G401.6 (cell line): ENCODE data around the gene EIF5A.

ENCODE experiments used
- FAIRE-seq: peaks from 2 replicates; lab custom pipeline; 2012; peaks lifted over from hg19 to GRCh38; lab: Jason Lieb, UNC

The EIF5A gene

DNA sequence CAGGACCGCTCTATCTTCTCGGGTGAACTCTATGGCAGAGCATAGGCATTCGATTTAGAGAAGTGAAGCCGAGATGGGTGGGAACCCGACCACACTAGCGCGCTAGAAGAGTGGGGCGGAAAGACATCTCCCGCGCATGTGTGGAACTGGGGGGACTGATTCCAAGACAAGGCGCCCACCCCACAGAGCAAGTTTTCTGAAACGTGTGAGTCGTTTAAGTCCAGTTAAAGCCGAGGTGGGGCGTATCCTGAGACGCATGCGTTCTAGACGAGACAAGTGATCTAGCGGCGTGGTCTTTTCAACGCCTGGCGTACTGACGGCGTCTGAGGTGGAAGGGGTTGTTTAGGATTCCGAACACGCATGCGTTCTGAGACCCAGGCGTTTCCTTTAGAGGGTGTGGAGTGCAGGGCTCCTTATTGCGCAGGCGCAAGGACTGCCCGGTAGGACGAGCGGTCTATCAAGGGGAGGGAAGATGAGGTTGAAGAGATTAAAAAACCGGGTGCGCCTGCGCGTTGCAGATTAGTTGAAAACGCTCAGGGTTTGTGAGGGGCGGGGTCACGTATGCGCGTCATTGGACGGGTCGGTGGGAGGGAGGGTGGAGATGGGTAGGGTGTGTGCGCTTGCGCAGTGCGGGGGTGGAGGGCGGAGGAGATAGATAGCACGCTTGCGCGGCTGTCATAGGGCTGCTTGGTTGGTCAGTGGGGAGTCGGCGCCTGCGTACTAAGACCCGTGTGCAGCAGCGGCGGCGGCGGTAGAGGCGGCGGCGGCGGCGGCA, at the start of gene EIF5A:
TSS of gene EIF5A (plus strand) at position 718 of the 775 bp plus-strand sequence. CDS start 2,008 bp downstream, outside the sequence.
- peak; percentile 100 for FAIRE-seq

DNA sequence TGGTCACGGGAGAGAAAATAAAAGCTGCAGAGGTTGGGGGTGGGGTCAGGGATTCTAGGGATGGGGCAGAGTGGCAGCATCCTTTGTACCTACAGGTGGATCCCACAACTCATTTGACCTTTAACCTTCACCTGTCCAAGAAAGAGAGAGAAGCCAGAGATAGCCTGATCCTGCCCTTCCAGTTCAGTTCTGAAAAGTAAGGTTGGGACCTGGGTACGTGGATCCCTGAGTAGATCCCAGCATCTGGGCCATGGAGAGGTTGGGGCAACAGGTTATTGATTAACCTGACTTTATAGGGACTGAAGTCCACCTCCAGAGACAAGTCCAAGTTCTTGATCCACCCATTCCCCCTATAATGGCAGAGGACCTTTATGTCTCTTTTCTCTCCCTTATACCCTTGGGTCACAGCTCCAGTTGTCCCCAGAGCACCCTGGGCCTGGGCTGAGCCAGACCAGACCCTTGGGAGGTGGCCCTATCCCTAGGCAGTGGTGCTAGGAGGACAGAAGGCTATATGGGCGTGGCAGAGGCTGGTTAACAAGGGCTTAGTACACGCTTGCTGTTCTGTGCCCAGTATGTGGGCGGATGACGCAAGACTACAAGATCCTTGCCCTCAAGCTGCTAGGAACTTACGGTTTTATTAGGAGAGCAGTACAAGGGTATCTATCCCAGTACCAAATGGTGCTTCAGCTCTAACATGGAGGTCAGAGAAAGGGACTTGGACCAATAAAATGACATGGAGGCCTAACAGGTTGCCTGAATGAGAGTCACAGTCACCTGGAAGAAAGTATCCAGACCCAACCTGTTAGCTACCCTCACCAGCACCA, 48.5 kb upstream of the EIF5A start:
- no peak for FAIRE-seq

DNA sequence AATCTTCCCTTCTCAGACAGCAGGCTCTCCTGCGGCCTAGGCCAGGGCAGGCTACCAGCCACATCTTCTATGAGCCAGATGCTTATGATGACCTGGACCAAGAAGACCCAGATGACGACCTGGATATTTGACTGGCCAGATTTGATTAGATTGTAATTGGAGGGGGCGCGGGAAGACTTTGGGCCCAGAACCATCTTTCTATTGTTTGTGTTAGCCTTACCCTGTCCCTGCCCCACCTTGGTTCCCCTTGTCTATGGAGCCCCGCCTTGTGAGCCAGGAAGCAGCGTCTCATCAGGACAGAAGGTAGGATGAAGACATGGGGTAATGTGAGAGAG, 47.9 kb upstream of the EIF5A start:
- no peak for FAIRE-seq

DNA sequence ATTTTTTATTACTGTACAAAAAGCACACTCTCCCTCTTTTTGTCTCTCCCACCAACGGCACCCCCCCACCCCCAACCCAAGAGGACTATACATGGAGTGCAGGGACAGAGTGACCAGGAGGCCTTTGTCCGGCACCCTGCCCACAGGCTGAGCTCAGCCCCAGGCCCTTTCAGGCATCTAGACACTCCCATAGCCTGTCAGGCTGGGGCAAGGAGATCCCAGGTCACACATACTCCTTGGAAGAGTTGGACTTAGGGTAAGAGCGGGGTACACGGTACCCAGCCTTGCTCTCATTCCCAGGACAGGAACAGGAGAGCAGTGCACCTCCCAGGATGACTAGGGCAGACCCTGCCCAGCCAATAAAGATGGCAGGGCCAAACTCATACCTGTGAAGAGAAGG, 47.3 kb upstream of the EIF5A start:
- FAIRE-seq = no peak

DNA sequence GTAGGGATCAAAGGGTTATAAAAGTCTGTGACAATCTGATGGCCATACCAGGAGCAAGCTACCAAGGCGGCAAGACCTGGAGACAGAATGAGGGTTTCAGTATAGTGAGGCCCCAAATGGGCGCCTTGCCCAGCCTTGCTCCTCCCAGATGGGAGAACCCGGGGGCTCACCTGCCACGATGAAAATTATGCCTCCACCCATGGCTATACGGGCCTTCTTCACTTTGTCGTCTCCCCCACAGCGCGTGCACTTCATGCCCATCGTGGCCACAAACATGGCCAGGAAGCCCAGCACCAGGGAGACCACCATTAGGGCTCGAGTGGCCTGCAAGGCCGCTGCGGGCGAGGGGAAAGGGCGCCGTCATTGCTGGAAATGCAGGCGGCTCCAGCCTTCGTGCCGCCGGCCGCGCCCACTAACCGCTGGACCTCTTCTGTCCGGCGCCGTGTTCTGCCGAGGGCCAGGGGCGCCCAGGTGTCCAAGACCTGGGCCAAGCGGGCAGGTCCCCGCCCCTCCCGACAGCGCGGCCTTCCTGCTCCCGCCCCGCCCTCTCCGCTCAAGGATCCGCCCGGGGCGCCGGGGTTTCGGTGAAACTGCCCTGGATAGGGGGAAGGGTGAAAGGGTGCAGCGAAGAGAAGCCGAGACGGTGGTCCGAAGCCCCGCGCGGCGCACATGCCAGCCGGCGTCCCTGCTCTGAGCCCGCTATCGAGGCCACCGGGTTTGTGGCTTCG, 46.6 kb upstream of the EIF5A start:
- FAIRE-seq = no peak

DNA sequence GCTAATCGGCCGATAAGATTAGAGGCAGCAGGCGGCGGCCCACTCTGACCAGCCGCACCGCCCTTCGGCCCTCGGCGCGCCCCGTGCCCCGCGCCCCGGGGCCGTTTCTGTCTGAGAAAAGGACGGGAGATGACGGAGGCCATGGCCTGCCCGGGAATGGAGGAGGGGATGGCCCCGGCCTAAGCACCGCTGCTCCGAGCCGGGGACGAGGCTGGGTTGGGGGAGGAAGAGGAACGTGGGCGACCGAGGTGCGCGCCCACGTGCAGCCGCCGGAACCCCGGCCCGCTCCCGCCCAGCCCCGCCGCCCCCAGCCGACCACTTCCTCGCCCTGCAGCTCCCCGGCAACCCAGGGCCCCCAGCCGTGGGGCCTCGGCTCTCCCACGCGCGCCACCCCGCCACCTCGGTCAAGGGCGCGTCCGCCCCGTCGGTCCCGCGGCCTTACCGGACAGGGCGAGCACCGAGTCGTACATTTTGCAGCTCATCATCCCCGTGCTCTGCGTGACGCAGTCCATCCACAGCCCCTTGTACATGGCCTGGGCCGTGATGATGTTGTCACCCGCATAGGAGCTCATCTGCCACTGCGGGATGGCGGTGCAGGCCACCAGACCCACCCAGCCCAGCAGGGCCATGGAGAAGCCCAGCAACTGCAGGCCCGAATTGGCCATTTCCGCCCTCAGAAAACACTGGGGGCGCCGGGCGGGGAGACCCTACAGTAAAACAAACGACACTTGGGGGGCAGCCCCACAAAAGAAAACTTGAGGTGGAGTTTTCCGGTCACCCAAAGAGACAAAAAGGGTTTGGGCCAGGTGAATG, 45.8 kb upstream of the EIF5A start:
- no peak for FAIRE-seq

DNA sequence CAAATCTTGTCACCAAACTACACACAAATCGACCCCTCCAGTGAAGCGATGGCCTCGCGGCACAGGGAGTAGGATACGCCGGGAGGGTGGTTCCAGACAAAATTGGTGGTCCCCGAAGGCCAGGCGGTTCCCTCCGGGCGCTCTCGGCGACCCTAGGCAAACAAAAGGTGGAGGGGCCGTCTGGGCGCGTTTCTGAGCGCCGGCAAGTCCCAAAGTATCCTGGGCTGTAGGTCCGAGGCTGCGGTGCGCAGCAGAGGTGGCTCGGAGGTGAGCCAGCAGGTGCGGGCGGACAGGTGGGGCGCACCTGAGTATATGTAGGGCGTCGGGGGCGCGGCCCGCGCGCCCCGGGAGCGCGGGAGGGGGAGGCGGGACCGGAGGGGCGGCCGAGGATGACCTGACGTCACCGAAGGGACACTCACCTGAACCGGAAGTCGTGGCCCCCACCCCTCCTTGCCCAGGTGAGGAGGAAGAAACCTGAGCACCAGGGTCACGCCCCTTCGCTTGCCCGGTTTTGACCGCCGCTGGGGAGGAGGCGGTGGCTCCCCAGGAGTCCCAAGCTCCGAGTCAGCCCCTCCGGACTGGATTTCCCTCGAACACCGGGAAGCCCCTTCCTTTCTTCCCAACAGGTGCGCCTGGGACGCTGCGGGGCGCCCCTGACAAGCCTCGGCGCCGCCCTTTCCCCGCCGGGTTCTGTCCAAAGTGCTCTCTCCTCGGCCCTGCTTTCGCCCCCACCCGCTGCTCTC, 45.1 kb upstream of the EIF5A start, which contains the start of gene CLDN7:
TSS of gene CLDN7 (minus strand) at position 287 of the 743 bp plus-strand sequence. CDS start 435 bp downstream, outside the sequence.
- FAIRE-seq = no peak

DNA sequence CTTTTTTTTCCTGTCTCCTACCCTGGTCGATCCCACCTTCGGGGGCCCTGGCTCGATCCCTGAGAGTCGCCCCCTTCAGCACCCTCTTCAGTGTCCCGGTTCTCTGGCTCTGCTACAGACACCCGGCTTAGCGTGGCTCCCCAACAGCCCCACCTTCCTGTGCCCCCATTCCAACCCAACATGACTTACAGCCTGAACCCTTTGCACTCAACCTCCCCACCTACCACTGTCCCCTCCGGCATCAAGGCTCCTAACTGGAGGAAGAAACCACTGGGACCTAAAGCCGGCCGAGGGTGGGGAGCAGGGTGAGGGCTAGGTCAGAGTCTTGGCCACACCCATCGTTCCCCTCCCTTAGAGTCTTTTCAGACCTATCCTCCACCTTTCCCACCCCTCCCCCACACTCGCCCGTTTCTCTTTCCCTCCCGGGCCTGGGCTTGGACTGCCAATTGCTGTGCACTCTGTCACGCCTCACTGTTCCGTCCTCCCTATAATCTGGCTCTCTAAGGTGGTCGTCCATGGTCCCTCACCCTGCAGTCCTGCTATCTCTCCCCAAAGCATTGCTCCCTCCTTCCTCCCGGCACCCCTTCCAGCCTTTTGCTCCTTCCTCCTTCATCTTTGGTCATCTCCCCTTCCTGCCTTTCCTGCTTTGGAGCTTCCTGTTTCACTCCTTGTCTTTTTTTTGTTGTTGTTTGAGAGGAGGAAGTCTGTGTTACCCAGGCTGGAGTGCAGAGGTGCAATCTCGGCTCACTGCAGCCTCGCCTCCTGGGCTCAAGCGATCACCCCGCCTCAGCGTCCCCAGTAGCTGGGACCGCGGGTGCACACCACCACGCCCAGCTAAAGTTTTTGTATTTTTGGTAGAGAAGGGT, 44.3 kb upstream of the EIF5A start:
- no peak for FAIRE-seq

DNA sequence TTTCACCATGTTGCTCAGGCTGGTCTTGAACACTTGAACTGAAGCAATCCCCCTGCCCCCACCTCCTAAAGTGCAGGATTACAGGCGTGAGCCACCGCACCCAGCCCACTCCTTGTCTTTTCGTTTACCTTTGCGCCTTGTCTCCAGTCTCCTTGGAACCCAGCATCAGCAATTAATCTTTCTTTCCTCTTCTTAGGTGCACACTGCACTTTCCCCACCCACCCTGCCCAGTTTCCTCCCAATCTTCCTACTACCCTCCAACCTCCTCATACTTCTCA, 43.7 kb upstream of the EIF5A start:
- no peak for FAIRE-seq

DNA sequence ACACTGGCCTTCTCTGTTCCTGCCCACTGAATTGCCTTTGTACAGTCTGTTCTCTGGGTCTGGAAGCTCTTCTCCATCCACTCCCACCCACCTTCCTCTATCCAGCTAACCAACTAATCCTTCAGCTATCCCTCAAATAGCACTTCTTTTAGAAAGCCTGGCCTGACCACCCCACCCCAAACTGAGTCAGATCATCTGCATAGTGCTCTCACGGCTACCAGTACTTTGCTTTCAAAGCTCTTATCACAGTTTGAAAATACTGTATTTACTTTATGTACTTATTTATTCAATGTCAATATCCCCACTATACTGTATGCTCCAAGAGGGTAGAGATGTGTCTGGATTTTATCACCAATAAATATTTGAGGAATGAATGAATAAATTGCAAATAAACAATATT, 40.6 kb upstream of the EIF5A start:
- FAIRE-seq = no peak

DNA sequence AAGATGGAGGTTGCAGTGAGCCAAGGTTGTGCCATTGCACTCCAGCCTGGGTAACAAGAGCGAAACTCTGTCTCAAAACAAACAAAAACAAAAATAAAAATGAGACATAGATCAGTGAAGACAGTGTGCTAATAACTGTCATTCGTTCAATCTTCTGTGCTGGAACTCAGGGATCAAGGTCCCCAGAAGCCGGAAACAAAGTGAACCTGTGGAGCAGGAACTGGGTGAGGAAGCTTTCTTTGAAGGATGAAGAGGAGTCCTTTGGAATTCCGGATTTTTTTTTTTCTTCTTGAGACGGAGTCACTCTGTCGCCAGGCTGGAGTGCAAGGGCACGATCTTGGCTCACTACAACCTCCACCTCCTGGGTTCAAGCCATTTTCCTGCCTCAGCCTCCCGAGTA, 28.0 kb upstream of the EIF5A start:
- FAIRE-seq = no peak

DNA sequence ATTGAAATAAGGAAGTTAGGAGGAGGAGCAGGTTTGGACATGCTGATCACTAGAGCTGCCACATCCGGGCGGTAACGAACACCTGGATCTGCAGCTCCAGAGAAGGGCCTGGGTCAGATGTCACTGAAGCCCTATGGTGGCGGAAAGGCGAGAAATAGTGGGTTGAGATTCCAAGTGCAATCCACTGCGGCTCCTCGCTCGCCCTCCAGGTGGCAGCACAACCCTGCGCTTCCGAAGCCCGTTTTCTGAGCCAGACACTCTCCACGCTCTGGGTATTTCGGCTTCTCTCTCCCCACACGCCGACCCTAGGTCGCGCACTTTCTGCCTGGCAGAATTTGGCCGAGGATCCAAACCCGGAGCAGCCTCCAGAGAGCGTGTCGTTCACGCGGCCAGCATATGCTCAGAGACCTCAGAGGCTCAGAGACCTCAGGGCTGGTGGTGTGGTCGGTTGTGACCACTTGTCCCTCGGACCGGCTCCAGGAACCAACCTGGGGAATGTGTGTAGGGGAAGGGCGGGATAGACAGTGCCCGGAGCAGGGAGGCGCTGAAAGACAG, 26.8 kb upstream of the EIF5A start:
- peak; percentile 87 for FAIRE-seq

DNA sequence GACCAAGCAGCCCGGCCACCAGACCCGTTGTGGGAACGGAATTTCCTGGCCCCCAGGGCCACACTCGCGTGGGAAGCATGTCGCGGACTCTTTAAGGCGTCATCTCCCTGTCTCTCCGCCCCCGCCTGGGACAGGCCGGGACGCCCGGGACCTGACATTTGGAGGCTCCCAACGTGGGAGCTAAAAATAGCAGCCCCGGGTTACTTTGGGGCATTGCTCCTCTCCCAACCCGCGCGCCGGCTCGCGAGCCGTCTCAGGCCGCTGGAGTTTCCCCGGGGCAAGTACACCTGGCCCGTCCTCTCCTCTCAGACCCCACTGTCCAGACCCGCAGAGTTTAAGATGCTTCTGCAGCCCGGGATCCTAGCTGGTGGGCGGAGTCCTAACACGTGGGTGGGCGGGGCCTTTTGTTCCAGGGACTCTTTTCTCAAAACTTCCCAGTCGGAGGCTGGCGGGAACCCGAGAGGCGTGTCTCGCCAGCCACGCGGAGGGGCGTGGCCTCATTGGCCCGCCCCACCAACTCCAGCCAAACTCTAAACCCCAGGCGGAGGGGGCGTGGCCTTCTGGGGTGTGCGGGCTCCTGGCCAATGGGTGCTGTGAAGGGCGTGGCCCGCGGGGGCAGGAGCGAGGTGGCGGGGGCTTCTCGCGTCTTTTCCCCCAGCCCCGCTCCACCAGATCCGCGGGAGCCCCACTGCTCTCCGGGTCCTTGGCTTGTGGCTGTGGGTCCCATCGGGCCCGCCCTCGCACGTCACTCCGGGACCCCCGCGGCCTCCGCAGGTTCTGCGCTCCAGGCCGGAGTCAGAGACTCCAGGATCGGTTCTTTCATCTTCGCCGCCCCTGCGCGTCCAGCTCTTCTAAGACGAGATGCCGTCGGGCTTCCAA, 26.1 kb upstream of the EIF5A start, which contains the start of gene SLC2A4:
TSS of gene SLC2A4 (plus strand) at position 645 of the 879 bp plus-strand sequence. CDS start at position 862, 217 bp downstream.
- FAIRE-seq = peak; percentile 99

DNA sequence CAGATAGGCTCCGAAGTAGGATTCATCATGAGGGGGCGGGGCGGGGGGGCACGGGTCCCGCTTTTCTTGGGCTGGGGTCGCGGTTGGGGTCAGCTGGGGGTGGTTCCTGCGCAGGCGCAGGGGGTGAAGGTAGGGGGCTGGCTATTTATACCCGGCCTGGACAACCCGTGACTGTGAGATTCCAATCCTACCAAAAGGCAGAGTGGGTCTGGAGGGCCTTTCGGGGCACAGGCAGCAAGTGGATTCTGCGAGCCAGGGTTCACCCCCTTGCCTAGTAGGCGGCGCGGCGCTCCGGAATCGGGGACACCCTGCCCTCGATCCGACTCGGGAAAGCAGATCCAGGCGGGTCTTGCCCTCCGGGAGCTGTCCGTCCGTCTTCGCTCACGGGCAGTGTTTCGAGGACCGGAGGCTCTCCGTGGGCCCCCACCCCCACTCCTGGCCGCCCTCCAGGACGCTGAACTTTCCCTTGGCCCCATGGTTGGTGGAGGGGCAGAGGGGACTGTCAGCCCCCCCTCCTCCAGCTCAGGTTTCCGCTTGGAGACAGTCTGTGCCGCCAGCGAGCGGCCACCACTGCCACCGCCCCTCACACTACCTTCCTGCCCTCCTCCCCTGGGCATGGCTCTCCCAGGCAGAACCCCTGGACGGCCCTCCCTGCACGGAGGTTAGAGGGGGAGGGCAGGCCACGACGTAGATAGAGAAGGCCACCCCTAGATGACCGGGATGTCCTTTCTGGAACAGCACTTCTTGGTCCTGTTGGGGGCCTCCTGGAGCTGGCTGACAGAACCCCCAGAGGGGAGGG, 25.3 kb upstream of the EIF5A start:
- no peak for FAIRE-seq

DNA sequence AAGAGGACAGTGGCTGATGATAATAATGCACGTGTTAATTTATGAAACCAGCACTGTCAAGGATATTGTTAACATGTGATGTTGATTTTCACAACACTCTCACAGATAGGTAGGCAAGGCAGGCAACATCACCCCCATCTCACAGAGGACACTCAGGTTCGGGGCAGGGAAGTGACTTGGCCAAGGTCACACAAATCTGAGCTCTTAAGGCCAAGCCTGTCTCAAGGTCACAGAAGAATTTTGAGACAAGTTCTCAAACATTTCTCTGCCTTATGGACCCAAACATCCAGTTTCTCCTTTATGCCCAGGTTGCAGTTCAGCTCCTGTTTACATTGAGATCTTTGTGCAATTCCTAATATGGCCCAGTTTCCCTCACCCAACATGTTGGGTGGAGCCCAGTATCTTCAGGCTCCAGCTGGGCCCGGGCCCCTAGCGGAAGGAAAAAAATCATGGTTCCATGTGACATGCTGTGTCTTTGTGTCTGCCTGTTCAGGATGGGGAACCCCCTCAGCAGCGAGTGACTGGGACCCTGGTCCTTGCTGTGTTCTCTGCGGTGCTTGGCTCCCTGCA, 24.6 kb upstream of the EIF5A start:
- no peak for FAIRE-seq

DNA sequence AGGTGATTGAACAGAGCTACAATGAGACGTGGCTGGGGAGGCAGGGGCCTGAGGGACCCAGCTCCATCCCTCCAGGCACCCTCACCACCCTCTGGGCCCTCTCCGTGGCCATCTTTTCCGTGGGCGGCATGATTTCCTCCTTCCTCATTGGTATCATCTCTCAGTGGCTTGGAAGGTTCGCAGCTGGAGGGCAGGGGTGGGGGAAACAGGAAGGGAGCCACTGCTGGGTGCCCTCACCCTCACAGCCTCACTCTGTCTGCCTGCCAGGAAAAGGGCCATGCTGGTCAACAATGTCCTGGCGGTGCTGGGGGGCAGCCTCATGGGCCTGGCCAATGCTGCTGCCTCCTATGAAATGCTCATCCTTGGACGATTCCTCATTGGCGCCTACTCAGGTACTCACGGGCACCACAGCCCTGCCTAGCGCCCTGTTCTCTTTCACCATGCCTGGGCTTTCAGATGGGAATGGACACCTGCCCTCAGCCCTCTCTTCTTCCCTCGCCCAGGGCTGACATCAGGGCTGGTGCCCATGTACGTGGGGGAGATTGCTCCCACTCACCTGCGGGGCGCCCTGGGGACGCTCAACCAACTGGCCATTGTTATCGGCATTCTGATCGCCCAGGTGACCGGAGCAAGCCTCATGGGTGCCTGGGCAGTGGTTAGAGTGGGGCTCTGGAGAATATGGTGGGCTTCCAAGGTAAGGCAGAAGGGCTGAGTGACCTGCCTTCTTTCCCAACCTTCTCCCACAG, 23.8 kb upstream of the EIF5A start:
- FAIRE-seq = no peak

DNA sequence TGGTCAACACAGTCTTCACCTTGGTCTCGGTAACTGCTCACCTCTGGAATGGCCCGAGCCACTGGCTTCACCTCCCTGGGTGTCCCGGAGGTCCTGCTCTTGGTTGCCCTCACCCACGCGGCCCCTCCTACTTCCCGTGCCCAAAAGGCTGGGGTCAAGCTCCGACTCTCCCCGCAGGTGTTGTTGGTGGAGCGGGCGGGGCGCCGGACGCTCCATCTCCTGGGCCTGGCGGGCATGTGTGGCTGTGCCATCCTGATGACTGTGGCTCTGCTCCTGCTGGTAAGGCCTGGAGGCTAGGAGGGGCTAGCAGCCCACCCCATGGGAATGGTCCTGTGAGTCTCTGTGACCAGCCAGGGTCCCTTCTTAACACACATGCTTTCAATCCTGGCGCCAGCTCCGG, 22.5 kb upstream of the EIF5A start:
- no peak for FAIRE-seq
